Measurements from ENCODE around the gene SETD5.

DNA sequence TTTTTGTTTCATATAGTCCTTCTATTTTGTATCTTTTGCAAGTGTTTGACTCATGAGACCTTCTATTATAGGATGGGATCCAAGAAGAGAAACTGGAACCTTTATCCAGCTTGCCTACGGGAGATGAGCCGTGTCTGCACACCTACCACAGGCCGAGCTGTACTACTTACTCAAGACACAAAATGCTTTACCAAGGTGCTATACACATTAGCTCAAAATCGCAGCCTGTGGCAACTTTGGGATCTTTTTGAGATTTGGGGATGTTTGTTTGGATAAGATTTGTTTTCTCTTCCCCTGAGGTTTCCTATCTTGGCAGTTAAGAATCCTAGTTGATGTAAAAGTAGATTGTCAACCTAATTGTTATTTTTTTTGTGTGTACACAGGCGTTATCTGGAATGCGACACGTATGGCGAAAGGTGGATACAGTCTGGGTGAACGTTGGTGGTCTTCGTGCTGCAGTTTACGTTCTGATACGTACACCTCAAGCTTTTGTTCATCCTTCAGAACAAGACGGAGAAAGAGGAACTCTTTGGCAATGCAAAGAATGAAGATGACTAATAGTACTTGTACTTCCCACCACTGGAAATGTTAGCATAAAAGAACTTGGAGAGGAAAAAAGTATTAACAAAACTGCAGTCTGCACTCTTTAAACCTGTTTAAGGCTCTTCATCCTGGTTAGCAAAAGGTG is 13.1 kb upstream of the SETD5 start:
- TF ChIP-seq, protein P1, sequence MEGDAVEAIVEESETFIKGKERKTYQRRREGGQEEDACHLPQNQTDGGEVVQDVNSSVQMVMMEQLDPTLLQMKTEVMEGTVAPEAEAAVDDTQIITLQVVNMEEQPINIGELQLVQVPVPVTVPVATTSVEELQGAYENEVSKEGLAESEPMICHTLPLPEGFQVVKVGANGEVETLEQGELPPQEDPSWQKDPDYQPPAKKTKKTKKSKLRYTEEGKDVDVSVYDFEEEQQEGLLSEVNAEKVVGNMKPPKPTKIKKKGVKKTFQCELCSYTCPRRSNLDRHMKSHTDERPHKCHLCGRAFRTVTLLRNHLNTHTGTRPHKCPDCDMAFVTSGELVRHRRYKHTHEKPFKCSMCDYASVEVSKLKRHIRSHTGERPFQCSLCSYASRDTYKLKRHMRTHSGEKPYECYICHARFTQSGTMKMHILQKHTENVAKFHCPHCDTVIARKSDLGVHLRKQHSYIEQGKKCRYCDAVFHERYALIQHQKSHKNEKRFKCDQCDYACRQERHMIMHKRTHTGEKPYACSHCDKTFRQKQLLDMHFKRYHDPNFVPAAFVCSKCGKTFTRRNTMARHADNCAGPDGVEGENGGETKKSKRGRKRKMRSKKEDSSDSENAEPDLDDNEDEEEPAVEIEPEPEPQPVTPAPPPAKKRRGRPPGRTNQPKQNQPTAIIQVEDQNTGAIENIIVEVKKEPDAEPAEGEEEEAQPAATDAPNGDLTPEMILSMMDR (IDR thresholded peaks at IDR 0.05; ENCODE audit: insufficient read depth, low read depth, low read length): no peak
- no peak for TF ChIP-seq EZH2 (IDR thresholded peaks at IDR 0.05; ENCODE audit: insufficient read depth, low read length)

Data from astrocyte (in vitro differentiated cells and primary cell).